NCI-H1694 (cell line): ENCODE data around the gene RMC1.
"Not testable (repeated sequence)": the region's sequence is repeated elsewhere in the genome, so short reads cannot be mapped to it uniquely, and the experiment has no call there.

Experiments
- DNase-seq: peaks from one replicate; lab custom pipeline; 2025; lab: John Stamatoyannopoulos, UW

Gene RMC1

DNA sequence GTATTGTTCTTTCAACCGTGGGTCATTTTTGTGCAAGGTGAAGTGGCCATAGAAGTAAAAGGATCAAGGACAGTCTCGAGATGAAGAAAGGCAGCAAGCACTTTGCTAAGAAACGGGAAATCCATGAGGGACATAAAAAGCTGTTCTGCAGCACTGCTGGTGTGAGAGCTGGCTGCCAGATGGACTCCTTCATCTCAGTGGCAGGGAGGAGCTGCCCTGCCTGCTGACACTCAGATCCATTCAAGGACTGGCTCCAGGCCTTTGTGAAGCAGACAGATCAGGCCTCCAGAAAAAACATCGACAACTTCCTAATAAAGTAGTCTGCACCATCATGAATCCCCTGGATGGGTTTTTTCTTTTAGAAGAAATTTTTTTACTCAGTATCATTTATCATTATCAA, 29.5 kb downstream of the RMC1 start:
- no peak for DNase-seq

DNA sequence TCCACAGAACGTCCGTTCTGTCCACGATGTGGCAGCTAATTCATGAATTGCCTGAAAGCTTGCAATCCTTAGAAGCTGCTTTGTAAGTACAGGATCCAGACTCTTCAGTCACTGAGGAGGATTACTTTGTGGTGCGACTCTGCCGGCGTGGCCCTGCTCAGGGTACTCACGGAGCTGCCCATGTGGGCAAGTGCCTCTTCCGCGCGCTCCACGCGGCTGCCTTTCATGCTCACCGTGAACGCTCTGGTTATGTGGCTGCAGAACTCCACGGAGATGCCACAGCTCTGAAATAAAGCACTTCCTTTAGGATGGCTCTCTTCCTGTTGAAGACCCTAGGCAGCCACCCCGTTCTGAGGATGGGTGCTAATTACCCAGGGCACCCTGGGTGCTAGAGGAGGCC, 31.0 kb downstream of the RMC1 start:
- DNase-seq: no peak

DNA sequence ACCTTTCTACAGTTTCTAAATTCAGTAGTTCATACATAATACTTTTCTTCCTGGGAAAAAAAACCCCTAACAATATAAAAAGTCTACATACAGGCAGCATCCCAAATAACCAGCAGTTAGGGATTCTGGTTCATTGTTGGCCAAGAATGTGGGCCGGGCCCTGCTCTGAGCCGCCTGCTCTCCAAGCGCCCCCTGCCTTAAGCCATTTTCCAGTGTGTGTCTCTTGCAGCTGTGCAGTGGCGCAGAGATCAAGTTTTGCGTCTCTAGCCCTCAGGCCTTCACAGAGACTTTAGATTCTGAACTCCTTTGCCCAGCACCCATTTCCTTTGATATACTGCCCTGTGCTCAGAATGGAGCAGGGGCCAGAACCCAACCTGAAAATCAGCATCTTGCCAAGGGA, 32.9 kb downstream of the RMC1 start:
- DNase-seq: no peak

DNA sequence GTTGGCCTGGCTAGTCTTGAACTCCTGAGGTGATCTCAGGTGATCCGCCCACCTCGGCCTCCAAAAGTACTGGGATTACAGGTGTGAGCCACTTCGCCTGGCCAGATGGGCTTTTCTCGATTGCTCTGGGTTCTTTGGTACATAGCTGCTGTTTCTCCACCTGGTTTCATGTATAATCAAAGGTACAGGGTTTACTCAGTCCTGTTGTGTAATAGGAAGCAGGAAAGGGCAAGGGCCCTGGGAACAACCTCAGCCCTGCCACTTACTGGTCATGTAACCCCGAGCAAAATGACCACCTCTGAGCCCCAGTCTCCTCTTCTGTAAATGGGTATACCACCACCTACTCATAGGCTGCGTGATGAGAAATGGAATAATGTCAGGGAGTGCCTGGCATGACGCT, 34.0 kb downstream of the RMC1 start:
- no peak for DNase-seq

DNA sequence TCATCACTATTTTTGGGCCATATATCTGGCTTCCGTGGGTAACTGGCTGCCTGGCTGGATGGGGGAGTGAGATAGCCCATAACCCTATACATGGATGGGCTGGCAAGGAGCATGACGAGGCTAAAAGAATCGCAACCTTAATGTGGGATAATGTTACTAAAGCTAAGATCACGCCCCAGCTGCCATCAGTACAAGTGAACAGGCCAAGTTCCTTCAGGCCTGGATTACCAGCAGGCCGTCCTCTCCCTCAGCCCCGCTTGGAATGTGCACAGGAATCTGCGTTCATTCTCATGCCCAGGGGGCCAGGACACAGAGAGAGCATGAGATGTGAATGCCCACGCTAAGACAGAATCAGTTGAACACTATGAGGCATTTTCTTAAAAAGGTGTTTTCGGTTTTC, 34.7 kb downstream of the RMC1 start:
- DNase-seq: no peak

DNA sequence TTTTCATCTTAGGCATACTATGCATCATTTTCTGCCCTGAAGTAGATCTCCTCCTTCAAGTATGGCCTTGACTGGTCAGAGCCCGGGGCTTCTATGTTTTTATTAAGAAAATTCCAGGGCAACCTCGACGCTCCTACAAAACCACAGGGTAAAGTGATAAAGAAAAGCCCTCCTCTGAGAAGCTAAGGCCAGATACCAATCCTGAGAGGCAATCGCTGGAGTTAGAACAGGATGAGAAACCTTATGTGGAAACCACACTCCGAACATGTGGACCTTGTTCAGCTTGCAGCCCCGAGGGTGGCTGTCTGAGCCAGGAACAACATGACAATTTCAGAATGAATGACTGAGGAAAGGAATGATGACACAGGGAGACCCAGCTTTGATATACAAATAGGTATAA, 35.6 kb downstream of the RMC1 start:
- DNase-seq: no peak

DNA sequence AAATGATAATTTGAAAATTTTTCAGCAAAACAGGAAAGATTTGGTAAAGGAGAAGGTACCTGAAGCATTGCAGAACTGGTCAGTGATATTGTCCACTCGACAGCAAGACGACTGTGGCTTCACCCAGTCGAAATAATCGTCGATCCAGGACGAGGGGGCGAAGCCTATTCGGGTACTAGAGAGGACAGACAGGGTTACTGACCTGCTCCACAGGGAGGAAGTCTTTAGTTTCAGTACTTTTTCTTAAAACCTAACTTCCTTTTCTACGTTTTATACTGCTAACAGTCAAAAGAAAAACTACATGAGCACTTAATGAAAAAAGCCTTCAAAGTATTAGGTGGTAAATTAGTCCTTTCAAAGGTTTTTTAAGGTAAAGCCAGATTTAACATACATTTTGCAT, 36.0 kb downstream of the RMC1 start:
- DNase-seq: no peak

DNA sequence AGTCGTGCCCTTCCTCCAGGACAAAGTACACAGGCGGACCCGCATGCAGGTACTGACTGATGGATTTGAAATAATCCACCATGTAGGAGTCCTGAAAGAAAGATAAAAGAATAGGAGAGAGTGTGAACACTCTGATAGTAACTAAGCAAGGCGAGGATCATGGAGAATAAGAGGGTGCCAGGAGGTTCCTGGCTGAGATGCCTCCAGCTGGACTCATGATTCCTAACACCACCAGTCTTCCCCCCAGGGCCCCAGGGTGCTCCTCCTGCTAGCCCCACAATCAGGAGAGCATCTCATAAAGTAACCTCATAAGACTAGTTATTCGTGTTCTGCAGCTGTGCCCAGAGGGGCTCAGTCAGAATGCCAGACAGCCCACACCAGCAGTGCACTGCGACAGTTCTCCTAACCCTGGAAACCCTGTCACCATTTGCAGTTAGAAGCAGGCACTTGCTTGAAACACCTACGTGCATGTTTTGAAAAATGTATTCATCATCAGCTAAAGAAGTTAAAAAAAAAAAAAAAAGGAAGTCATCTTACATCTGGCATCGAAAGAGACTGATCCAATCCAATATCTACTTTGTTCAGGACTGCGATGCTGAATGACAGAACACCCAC, 36.7 kb downstream of the RMC1 start:
- DNase-seq: no peak

DNA sequence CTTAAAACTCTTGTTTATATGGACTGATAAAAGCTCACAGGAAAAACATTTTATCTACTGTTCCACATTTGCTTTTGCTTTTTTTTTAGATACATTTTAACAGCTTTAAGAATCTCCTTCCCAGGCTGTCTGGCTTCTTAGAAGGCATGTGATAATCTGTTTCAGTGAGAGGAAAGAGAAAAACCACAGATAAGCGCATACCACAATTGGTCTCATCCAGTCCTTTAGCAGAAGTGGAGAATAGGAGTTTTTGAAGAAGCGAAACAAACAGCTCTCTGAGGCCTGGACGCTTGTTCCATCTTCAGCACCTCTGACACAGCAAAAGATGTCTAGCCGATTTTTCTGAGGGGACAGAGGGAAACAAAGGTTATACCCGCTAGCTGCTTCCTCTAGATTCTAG, 37.6 kb downstream of the RMC1 start:
- DNase-seq: no peak

DNA sequence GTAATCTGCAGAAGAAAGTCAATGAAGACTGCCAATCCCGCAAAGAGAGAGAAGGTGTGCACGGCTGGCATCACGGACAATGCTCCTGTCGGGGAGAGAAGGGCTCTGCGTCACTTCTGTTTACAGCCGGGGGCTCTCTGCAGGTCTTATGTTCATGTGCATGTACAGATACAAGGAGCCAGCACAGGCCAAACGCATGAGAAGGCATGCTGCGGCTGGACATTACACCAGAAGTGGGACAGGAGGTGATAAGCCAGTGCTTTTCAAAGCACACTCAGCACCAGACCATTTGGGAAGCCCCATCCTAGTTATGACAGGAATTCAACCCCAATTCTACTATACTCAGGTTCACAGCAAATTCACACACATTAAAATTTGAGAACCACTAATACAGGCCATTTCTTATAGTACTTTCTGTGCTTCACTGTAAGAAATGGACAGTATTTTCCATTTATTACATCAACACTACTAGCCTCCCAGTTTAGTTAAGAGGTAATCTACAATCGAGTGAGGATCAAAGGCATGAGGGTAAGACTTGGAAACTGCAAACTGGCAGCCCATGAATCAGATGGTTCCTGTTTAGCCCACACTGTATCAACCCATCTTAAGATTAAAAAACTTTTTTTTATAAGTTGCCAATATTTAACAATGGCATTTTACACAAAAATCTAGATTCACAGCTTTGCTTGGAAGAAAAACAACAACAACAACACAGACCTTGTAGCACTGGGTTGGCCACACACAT, 38.2 kb downstream of the RMC1 start:
- DNase-seq: no peak

DNA sequence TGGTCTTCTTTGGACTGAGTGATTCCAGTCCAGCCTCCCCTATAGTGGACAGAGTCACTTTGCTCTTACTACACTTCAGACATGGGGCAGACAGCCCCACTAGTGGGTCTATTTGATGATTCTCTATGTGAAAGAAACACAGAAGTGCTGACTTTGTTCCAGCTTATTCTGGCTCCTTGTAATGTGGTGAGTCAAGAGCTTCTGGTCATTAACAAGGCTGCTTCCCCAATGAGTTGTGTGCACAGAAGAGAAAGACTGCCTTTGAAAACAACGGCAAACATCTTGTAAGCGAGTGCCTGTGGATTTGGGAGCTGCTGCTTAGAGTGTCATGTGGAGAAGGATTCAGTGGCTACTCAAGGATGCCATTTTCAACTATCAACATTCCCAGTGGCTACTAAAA, 39.1 kb downstream of the RMC1 start:
- no peak for DNase-seq

DNA sequence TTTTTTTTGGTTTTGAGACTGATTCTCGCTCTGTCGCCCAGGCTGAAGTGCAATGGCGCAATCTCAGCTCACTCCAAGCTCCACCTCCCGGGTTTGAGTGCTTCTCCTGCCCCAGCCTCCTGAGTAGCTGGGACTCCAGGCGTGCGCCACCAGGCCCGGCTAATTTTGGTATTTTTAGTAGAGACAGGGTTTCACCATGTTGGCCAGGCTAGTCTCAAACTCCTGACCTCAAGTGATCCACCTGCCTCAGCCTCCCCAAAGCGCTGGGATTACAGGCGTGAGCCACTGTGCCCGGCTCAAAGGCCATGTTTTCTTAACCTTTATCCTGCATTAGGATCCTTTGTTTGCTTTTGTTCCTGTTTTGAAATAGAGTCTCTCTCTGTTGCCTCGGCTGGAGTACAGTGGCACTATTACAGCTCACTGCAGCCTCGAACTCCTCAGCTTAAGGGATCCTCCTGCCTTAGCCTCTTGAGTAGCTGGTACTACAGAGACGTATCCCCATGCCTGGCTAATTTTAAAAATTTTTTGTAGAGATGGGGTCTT, 42.0 kb downstream of the RMC1 start:
- no peak for DNase-seq

DNA sequence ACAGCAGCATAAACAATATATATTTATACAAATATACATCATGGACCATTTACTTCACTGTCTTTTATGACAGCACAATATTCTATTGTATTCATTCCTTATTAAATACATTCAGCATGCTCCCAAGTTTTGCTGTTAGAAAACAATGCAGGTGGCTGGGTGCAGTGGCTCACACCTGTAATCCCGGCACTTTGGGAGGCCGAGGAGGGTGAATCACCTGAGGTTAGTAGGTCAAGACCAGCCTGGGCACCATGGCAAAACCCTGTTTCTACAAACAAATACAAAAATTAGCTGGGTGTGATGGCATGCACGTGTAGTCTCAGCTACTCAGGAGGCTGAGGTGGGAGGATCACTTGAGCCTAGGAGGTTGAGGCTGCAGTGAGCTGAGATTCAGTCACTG, 44.0 kb downstream of the RMC1 start:
- DNase-seq: no peak

DNA sequence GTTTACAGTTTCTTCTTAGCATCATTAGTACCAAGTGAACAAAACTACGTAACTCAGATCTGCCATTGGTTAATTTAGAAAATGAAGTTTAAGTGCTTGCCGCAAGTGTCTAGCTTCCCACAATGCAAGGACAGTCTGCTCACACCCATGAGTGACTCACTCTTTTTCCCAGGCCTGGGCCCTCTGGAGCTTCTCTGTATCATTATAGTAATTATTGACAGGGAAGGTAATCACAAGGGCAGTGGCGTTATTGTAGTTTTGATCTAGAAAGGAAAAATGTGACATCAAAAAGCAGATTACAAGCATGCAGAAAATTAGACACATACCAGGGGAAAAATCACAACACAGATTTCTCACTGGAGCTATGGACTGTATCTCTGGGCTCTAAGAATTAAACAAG, 44.5 kb downstream of the RMC1 start:
- no peak for DNase-seq

DNA sequence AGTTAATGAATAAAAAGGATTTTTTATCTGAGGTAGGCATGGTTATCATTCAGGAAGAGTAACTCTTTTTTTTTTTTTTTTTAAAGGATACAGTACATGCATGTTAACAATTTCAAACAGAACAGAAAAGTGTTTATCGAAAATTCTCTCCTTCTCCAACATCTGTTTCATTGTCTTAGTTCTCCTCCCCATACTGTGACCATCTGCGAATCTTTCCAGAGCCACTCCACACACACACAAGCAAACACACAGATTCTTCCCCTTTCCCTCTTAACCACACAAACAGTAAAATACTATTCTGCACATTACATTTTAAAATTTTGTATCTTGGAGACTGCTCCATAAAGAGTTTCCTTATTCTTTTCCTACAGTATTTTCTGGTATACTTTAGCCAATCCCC, 45.0 kb downstream of the RMC1 start:
- DNase-seq: no peak

DNA sequence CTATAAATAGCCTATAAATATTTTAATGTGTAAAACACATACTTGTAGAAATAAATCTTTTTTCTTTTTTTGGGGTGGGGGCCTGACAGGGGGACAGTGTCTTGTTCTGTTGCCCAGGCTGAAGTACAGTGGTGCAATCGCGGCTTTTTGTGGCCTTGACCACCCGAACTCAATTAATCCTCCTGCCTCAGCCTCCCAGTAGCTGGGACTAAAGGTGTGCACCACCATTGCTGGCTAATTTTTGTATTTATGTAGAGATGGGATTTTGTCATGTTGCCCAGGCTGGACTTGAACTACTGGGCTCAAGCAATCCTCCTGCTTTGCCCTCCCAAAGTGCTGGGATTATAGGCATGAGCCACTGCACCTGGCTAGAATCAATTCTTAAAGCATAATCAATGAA, 45.4 kb downstream of the RMC1 start:
- no peak for DNase-seq

DNA sequence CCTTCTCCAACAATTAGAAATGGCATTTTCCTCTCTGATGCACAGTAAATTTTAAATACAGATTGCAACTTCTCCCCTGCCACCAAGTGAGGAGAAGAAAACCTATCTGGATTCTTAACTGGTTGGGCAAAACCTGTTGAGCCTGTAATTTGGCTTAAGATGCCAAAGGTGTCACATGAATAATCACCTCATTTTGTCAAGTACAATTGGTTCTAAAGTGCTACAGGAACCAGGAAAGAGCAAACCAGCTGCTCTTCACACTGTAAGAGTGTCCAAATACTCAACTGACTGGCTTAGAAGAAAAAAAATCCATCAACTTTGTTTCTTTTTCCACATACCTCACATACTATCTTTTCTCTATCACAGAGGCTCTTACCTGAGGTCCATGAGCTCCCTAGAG, 47.6 kb downstream of the RMC1 start:
- DNase-seq: no peak

DNA sequence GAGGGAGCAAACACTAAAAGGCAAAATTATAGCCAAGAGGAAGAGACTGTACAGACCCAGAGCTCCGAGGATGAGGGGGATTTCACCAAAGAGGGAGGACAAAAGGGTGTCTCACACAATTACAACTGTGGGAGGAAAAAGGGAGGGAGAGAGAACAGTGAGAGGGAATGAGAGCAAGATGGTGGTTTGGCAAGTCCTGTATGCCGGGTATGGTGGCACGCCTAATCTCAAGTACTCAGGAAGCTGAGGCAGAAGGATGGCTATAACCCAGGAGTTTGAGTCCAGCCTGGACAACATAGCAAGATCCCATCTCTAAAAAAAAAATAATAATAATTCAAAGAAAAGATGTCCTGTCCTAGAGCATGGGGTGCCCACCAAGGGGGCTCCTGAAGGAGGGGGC, 48.7 kb downstream of the RMC1 start:
- DNase-seq: no peak

DNA sequence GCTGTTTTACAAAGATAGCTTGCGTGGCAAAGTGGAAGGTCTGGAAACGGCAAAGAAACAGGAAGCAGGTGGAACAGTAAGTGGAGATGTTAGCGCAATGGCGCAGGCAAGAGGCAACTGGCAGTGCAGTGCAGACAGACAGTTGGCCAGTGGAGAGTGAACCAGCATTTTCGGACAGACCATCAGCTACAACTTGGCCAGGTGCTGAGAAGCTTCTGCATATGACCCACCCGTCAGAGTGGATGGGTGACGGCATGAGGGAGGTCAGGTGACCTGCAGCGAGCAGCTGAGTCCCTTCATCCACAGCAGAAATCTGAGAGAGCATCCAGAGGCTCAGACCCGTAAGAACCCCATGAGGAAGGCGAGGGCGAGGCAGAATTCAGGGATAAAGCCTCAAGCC, 49.2 kb downstream of the RMC1 start:
- DNase-seq: no peak

DNA sequence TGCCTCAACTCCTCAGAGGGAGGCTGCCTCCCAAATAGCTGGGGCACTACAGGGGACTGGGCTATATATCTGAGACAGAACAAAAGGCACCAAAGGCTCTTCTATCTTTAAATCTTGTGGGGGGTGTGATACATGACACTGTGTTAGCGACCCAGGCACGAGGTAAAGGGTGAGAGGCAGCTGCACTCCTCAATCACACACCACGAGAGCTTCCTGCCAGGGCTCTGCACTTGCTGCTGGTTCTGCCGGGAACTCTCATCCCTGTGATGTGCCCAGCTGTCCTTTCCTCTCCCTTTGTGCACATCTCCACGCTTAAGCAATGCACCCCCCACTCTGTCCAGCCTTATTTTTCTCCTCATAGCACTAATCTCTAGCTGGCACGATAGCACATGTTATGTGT, 50.6 kb downstream of the RMC1 start:
- no peak for DNase-seq

DNA sequence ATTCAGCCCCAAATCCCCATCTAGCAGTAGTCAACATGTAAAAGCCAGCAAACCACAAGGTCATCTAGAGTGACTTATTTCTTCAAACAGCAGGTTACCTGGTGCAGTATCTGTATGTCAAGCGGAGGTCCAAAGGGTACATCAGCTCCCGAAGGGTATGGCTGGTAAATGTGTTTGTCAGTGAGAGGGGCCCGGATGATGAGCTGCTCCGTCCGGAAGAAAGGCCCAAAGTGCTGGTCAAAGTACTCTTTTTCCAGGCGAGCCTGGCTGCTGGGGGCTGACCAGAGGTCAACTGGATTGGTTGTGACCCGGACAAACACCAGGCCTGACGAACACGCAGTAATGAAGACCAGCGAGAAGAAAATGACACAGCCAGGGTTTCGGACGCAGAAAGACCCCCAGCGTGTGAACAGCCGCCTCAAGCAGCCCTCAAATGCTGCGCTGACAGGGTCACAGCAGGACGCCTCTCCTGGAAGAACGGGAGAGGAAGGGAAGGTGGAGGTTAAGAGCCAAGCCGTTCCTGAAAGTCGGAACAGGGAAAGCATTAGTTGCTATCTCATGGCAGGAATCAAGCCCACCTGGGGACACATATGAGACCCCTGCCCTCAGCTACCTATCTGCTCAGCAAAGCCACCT, 53.0 kb downstream of the RMC1 start:
- DNase-seq: no peak

DNA sequence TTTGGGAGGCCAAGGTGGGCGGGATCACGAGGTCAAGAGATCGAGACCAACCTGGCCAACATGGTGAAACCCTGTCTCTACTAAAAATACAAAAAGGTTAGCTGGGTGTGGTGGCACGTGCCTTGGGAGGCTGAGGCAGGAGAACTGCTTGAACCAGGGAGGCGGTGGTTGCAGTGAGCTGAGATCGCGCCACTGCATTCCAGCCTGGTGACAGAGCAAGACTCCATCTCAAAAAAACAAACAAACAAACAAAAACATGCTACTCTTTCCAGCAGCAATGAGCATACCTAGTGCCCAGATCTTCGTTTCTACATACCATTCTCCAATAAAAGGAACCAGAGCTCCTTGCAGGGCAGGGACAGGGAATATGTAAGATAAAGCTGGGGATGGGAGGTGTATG, 54.2 kb downstream of the RMC1 start:
- DNase-seq: not testable (repeated sequence)

DNA sequence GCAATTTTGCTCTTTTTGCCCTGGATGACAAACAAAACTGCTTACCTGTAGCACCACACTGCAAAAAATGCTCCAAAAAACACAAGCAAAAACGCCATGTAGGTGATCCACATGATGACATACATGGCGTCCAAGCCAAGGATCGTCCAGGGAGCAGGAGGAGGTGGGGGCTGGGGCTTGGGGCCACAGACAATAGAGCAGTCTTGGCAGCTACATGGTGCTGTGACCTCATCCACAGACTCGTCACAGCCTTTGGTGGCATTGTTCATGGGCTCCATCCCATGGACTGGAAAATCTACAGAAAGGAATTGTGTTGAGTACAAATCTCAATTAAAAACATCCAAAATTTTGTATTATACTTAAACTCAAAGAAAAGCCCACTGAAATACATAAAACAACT, 56.9 kb downstream of the RMC1 start:
- no peak for DNase-seq
